SIG-M5 treated with dmso at 0.1 percent for 504 hours (cell line): ENCODE data around the gene CHCHD6.

Experiments
- DNase-seq: peaks from one replicate; lab custom pipeline; 2025; ENCODE audit not compliant: unreplicated experiment; lab: John Stamatoyannopoulos, UW

CHCHD6 gene

GRCh38 chr3:126989316-126990023, 285.4 kb downstream of the CHCHD6 start:
- DNase-seq, result no peak

GRCh38 chr3:126990024-126990700, 286.1 kb downstream of the CHCHD6 start:
- no peak for DNase-seq

DNA sequence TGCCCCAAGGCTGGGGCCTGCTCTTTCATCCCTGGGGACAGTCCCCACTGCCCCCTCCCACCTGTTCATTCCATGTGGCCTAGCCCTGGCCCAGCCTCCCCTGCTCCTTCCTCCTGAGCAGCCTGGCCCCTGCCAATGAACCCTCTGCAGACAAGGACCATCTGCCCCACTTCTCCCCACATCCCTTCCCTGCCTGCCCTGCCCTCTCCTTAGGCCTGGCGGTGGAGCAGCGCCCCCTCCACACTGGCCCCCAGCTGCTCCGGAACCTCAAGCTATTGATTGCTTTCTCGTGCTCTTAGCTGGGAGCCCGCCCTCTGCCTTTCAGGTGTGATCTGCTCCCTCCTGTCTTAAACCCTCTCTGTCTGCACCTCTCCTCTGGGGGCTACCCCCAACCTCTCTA, 286.9 kb downstream of the CHCHD6 start:
- DNase-seq, result no peak

GRCh38 chr3:126991366-126992200, 287.5 kb downstream of the CHCHD6 start:
- no peak for DNase-seq

DNA sequence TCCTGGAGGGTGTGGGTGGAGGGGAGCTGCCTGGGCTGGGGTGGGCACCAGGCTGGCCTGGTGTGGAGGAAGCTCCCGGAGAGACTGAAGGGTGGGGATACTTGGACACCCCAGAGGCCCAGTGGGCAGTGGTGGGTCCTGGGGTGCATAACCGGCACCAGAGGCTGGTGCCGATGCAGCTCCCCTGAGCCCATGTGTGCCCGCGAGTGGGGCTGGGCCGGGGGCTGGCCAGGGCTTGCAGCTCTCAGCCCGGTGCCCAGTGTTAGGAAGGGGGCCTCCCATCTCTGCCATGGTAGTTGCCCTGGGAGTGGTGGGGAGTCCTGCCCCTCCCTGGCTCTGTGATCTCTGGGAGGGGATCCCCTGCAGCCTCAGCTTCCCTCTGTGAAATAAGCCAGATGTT, 288.2 kb downstream of the CHCHD6 start:
- DNase-seq, result no peak

- no peak for DNase-seq
These were observed 288.7 kb downstream of the CHCHD6 start for GRCh38 chr3:126992776-126993175.

DNA sequence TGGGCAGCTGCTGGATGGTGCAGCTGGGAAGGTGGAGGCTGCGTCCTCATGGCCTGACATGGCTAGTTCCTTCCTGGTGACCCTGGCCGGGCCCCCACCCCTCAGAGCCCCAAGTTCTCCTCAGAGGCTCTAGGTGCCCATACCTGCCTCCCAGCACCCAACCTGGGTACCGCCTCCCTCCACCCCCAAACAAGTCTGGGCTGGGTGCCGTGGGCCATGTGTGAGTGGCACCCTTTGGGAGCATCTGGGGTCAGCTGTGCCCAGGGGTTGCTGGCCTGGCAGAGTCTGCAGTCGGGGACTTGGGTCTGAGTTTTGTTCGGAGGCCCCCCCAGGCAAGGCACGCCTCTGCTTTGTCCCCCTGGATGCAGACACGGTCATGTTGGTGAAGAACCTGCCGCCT, 289.4 kb downstream of the CHCHD6 start:
- no peak for DNase-seq

DNA sequence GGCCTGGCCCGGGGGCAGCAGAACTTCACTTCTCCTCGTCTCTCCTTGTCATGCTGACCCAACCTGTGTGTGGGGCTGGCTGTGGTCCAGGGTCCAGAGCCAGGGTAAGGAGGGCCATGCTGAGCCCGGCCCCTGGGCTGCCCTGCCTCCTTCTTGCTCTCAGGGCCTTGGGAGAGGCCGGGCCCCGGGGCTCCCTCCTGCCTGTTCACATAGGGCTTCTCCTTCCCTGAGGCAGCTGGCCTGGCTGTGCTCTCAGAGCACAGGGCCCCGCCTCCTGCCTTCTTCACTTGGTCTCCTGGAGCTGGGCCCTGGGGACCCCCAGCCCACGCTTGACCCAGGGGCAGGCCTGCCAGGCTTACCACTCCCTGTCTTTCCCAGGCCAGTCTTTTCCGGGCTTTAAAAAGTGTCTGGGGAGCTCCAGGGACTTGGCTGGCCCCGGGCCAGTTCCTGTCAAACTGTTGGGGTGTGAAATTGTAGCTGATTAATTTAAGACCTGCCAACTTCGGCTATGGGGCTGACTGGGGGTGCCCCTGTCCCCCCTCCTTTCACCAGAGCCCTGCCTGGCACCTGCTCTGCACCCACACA, 290.7 kb downstream of the CHCHD6 start:
- DNase-seq, result no peak

DNA sequence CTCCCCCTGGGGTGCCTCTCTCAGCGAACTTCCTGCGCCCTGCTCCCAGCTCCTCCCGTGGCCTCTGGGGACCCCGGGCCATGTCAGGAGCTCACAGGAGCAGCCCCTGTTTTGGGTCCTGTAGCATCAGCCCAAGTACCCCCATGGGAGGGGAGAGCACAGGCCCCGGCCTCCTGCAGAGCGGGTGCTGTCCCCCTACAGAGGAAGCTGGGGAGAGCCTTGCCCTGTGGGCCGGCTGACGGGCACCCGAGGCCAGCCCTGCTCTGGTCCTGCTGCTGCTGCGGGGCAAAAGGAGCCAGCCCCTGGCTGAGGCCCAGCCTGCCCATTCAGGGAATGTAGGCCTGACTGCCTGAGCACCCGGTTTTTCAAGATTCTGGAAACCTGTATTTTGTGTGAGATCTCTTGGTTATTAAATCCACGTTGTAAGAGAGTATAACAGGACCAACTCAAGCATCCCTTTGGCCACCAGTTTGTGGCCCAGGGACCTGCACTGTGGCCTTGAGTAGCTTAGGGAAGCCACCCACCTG, 291.3 kb downstream of the CHCHD6 start:
- no peak for DNase-seq

GRCh38 chr3:126995926-126996512, 292.0 kb downstream of the CHCHD6 start:
- no peak for DNase-seq

- no peak for DNase-seq
These were observed 292.9 kb downstream of the CHCHD6 start for GRCh38 chr3:126996905-126997304.

GRCh38 chr3:126997455-126998038, 293.5 kb downstream of the CHCHD6 start:
- DNase-seq, result no peak

GRCh38 chr3:126998320-126998719, 294.3 kb downstream of the CHCHD6 start:
- DNase-seq, result no peak

DNA sequence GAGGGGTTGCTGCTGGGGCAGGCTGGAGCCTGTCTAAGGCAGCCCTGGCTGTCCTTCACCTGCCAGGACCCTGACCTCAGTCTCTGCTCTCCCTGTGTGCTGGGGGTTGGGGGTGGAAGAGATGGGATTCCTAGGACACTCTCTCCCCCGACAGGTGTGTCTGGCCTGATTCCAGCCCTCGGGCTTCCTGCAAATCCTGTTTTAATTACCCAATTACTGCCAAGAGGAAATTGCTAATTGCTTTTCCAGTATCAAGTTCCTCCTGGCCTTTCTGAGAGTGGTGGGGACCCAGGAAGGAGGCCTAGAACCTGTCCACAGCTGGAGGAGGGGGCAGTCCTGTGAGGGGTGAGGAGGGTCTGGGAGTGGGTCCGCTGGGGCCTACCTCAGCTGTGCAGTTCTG, 294.7 kb downstream of the CHCHD6 start:
- no peak for DNase-seq

GRCh38 chr3:126999383-126999782, 295.3 kb downstream of the CHCHD6 start:
- DNase-seq, result no peak

DNA sequence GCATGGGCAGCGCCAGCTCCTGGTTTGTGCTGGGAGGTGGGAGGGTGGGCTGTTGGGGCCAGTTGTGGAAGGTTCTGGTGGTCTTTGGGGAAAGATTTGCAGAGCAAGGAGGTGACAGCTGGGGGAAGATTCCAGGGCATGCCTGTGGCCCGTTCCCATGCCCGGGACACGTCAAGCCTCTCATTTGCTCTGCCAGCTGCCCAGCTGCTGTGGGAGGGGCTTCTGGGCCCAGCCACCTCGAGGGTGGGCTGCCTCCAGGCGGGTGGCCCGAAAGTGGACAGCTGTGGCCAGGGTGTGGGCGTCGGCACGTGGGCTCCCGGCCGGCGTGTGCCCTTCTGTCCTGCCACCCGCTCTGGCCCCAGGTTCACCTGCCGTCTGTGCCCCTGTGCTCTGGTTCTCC, 296.1 kb downstream of the CHCHD6 start:
- DNase-seq, result no peak

DNA sequence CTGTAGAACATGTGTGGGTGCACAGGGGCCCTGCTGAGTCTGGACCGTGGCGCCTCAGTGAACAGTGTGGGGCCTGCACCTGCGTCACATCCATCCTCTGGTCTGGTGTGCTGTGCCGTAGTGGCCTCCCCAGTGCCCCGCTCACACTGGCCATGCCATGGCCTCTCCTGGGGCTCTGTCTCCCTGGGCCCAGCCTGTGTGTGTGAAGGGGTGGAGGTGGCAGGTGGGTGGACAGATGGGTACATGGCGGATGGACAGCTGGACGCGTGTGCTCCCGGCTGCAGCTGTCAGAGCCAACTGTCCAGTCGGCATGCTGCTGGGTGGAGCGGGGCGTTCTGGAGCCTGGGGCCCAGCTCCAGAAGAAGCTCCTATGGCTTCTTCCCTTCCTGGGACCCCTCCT, 296.7 kb downstream of the CHCHD6 start:
- no peak for DNase-seq

GRCh38 chr3:127001486-127002194, 297.6 kb downstream of the CHCHD6 start:
- no peak for DNase-seq

DNA sequence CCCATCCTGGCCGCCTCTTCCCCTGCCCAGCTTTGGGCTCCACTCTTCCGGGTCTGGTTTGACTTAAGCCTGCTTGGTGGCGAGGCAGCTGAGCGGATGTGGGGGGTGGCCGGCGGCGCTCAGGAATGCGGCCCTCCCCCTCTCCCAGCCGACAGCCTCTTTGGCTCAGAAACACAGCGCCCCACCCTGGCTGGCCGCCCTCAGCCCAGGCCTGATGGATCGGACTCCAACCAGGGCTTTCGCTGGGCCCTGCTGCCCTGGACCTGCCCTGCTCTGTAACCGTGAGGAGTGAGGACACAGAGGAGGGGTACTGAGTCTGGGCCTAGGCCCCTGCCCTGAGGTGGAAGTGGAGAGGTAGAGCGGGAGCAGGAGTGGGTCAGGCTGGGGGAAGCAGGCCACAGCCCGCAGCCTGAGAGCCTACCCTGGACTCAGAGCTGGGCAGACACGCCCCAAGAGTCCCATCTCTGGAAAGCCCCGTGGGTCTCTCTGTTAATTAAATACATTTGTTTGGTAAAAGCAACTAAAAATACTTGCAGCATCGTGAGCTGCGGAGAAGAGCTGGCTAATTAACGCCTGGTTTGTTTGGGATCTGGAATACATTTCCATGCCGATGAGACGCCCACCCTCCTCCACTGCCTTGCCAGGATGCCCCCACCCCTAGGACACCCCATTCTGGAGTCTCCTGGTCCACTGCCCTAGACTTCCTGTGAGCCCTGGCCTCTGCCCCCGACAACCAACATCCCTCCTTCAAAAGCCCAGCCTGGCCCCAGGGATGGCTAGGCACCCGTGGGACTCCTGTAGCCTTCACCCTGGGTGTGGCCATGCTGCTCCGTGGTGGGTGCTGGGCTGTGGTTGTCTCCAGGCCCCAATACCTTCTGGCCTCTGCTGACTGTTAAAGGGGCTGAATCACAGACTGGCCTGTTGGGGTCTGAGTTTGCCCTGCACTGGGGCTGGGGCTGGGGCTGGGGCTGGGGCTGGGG, 298.4 kb downstream of the CHCHD6 start:
- no peak for DNase-seq
